Measurements from ENCODE around the gene ATP9B.
"Not testable (repeated sequence)": the region's sequence is repeated elsewhere in the genome, so short reads cannot be mapped to it uniquely, and the experiment has no call there.

Gene ATP9B

GRCh38 chr18:79071037-79071436 lies 1.8 kb downstream of the ATP9B start:
- DNase-seq (ENCODE audit: low read depth): no peak

GRCh38 chr18:79071503-79072210 lies 2.5 kb downstream of the ATP9B start:
- DNase-seq (ENCODE audit: low read depth): no peak

DNA sequence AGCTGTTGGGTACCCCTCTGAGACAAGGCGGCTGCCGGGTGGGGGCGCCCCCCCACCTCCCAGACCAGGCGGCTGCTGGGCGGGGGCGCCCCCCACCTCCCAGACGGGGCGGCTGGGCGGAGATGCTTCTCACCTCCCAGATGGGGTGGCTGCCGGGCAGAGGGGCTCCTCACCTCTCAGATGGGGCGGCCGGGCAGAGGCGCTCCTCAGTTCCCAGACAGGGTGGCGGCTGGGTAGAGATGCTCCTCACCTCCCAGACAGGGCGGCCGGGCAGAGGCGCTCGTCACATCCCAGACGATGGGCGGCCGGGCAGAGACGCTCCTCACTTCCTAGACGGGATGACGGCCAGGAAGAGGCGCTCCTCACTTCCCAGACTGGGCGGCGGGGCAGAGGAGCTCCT lies 3.5 kb downstream of the ATP9B start:
- DNase-seq (ENCODE audit: low read depth): not testable (repeated sequence)

DNA sequence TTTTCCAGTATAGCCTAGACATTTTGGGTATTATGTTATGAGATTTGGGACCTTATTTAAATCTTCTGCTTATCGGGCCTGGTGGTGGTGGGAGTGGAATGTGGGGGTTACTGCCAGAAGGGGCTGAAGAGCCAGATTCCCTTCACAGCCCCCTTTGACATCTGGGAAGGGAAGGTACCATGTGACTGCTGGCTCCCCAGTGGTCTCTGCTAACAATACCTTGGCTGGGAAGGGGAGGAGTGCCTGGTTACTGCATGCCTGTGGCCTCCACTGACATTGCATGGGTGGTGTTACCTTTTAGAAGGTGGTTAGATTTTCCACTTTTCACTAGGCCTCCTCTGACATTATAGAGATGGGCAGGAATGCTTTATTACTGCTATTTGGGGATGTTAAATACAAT lies 8.0 kb downstream of the ATP9B start:
- no peak for DNase-seq (ENCODE audit: low read depth)

DNA sequence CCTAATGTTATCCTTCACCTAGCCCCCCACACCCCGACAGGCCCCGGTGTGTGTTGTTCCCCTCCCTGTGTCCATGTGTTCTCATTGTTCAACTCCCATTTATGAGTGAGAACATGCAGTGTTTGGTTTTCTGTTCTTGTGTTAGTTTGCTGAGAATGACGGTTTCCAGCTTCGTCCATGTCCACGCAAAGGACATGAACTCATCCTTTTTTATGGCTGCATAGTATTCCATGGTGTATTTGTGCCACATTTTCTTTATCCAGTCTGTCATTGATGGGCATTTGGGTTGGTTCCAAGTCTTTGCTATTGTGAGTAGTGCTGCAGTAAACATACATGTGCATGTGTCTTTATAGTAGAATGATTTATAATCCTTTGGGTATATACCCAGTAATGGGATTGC lies 9.6 kb downstream of the ATP9B start:
- DNase-seq (ENCODE audit: low read depth): not testable (repeated sequence)

- DNase-seq (ENCODE audit: low read depth): no peak
Observed at GRCh38 chr18:79092874-79093273, 23.7 kb downstream of the ATP9B start.

- DNase-seq (ENCODE audit: low read depth): no peak
Observed at GRCh38 chr18:79093986-79094385, 24.8 kb downstream of the ATP9B start.

DNA sequence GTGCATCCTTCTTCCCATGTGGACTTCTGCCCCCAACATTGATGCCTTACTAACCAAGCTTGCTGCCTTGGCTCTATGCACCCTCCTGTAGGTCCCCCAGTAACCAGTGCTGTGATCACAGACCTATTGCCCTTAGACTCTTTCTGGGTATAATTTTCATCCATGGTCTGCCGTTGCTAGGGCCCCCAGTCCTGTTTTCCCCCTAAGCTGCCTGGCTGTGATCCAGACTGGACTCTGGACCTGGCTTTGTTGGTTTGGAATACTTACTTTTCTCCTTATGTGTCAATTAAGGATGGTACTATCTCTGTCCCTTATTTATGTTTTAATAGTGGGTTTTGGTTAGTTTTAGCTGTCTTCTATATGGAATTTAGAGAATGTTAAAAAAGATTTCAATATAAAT lies 26.0 kb downstream of the ATP9B start:
- no peak for DNase-seq (ENCODE audit: low read depth)

GRCh38 chr18:79100944-79101343 lies 31.8 kb downstream of the ATP9B start:
- no peak for DNase-seq (ENCODE audit: low read depth)

DNA sequence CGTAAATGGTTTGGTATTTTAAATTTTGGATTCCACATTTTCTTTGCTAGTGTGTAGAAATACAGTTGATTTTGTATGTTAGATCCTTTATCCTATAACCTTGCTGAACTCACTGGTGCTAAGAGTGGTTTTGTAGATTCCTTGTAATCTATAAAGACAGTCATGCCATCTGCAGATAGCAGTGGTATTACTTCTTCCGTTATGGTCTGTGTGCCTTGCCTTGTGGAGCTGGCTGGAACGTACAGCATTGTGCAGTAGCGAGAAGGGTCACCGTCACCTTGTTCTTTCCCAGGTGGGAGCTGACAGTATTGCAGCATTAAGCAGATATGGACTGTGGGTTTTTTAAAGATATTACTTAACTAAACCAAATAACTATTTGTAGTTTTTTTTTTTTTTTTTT lies 33.7 kb downstream of the ATP9B start:
- DNase-seq (ENCODE audit: low read depth): no peak

- no peak for DNase-seq (ENCODE audit: low read depth)
Observed at GRCh38 chr18:79104137-79104536, 34.9 kb downstream of the ATP9B start.

- no peak for DNase-seq (ENCODE audit: low read depth)
Observed at GRCh38 chr18:79105455-79105854, 36.3 kb downstream of the ATP9B start.

DNA sequence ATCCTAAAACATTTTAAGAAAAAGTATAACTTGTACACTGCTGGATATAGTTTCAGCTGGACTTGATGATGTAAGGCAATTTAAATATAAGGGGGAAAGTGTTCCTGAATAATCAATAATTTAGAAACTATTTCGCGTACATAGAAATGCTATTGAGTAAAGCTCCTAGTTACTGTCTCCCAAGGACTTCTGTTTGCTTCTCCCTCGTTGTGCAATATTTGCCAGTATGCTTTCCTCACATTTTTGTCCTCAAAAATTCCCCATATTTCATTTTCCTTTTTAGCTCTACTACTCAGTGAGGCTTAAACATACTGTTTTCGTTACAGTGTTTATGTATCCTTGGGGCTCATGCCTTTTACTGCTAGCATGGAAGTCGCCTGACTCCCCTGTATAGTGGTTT lies 36.9 kb downstream of the ATP9B start:
- no peak for DNase-seq (ENCODE audit: low read depth)

GRCh38 chr18:79107886-79108285 lies 38.7 kb downstream of the ATP9B start:
- DNase-seq (ENCODE audit: low read depth): no peak

DNA sequence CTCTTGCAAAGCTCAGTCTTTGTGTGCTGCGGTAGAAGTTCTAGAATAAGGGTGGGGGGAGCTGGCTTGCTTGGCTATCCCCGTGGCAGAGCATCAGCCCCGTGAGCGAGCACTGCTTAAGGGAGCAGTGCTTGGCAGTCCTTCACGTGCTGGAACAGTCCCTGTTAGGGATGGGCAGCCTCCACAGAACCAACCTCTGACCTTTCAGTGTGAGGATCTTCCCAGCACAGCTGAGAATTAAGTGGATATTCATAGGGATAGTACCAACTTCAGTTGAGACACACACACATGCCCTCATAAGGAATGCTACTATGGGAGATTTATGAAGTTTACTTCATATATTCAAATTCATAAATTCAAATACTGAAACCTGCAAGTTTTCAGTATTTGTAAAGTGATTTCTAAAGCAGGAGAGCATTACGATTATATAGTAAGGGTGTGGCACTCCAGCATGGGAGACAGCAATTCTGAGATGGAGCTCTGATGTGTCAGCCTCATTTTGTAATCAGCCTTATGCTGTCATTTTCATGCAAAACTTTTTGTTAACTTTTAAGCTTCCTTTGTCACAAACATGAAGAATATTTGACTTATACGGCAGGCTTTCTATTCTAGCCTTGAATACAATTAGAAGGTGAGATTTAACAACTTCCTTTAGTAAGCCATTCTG lies 39.5 kb downstream of the ATP9B start:
- DNase-seq (ENCODE audit: low read depth): no peak

DNA sequence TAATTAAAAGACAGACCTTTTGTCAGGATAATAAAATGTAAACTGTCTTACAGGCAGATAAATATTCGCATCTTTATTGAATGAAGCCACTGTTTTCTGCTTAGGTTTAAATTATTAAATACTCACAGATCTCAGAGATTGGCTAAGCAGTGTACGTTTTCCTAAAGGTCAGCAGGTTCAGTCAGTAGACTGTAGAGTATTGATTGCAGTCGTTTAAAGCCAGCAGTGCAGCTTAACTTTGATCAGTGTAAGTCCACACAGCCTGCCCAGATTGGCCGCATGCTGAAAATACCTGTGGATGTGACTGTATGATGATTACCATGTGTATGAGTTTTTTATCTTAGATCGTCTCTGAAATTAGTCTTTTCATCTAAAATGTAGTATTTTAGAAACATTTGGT lies 42.3 kb downstream of the ATP9B start:
- DNase-seq (ENCODE audit: low read depth): no peak

DNA sequence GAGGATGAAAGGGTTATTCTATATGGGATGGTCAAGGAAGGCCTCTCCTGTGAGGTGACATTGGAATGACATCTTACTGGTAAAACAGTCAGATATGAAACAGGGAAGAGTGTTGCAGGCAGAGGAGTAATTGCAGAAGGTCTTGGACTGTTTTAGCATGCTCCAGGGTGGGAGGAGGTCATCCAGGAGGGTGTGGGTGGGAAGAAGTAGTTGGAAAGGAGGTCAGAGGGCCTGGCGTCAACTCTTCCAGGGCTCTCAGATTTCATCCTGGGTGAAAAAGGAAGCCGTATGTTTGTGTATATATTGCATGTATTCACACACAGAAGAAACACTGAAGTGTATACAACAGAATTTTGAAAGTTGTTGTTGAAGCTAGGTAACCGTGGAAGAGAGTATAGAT lies 48.2 kb downstream of the ATP9B start:
- DNase-seq (ENCODE audit: low read depth): no peak

GRCh38 chr18:79117788-79118187 lies 48.6 kb downstream of the ATP9B start:
- DNase-seq (ENCODE audit: low read depth): no peak

DNA sequence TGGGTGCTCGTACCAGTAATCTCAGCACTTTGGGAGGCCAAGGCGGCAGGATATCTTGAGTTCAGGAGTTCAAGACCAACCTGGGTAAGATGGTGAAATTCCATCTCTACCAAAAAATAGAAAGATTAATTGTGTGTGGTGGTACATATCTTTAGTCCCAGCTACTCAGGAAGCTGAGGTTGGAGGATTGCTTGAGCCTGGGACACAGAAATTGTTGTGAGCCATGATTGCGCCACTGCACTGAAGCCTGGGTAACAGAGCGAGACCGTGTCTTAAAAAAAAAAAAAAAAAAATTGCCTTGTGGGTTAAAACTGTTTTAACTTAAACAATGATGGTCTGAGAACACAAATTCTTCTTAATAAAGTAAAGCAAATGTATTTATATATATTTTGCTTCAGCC lies 49.6 kb downstream of the ATP9B start:
- DNase-seq (ENCODE audit: low read depth): no peak

GRCh38 chr18:79121746-79122474 lies 52.7 kb downstream of the ATP9B start:
- peak; percentile 32 for DNase-seq (ENCODE audit: low read depth)

- DNase-seq (ENCODE audit: low read depth): no peak
Observed at GRCh38 chr18:79123948-79124347, 54.8 kb downstream of the ATP9B start.

GRCh38 chr18:79129120-79129519 lies 59.9 kb downstream of the ATP9B start:
- no peak for DNase-seq (ENCODE audit: low read depth)

DNA sequence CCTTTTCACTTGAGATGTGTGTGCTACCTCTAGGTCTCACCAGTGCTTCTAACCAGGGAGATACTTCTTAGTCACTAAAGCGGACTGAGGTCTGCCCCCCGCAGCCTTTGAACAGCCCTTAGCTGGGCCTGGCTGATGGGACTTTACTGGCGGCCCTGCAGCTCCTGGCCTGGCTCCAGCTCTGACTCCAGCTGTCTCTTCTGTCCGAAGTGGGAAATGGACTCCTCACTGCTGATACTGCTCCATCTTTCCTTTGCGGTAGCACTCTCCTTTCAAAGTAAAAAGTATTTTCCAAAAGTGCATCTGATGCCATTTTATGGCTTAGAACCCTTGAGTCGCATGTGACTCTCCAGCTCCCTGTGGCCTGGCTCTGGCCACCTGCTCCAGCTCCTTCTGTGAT lies 64.5 kb downstream of the ATP9B start:
- no peak for DNase-seq (ENCODE audit: low read depth)
